Stomach smooth muscle (tissue), 2 donors: Measurements from ENCODE around the gene DAB2IP.

Experiments used
- H3K27ac ChIP-seq: one replicate; pipeline ENCODE4 v1.7.0; 2013; ENCODE audit warnings: mild to moderate bottlenecking, low read length, inconsistent platforms
- H3K27me3 ChIP-seq, 2 donors: one replicate each; pipeline ENCODE4 v1.7.0; 2013; ENCODE audit warnings: low read length in 2 of 2; ENCODE audit not compliant: insufficient read depth in 2 of 2, control insufficient read depth in 1 of 2
- H3K36me3 ChIP-seq, 2 donors: one replicate each; pipeline ENCODE4 v1.7.0; 2013; ENCODE audit warnings: low read length in 2 of 2; ENCODE audit not compliant: control insufficient read depth in 2 of 2, insufficient read depth in 2 of 2
- H3K4me1 ChIP-seq: one replicate; pipeline ENCODE4 v1.7.0; 2013; ENCODE audit warnings: low read length; ENCODE audit not compliant: control insufficient read depth, insufficient read depth
- H3K4me3 ChIP-seq, 2 donors: one replicate each; pipeline ENCODE4 v1.7.0; 2013; ENCODE audit warnings: low read length in 2 of 2
- H3K9ac ChIP-seq, 2 donors: one replicate each; pipeline ENCODE4 v1.7.0; 2013; ENCODE audit warnings: low read length in 2 of 2, mild to moderate bottlenecking in 1 of 2
- H3K9me3 ChIP-seq, 2 donors: one replicate each; pipeline ENCODE4 v1.7.0; 2013; ENCODE audit warnings: low read length in 2 of 2; ENCODE audit not compliant: control insufficient read depth in 2 of 2
- donor health status: healthy.
- donor health status: Pancreatic carcinoma.

Gene DAB2IP

DNA sequence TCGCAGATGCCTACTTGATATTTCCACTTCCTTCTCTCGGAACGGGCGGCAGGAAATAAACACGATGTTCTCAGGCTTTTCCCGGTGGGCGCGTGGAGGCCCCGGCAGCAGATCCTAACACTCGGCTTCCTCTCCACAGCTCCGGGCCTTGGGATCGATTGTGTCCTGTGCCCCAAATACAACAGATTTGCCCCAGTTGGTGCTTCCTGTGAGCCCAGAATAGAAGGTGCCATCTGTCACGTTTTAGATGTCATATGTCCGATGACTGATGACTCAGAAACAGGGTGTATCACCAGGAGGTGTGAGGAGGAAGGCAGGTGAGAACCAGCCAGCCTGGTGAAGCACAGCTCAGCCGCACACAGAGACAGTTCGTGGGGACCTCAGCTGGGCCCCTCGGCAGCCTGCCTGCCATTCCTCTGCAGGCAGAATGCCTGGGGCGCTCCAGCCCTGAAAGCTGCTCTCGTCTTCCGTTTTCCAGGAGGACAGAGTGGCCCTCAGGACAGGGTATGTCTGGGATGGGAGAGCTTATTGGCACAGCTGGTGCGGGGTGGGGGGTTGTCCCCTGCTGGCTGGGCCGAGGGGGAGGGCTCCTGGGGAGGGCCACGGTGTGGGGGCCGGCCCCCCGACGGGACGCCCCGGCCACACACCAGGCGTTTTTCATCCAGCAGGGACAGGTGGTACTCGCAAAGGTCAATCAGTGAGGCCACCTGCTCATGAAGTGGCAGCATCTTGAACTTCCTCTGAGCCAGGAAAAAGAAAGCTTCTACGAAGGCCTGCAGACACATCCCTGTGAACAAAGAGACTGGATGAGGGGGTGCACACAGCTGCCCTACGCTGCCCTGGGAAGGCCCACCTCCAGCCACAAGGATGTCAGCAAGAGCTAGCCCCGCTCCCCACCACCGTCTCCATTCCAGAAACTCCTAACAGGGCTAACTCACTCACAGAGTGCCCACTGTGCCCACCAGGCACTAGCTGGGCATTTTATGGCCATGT is 171.0 kb downstream of the DAB2IP start:
- H3K4me1 ChIP-seq = no peaks in the 10 kb centered on the region
- H3K9me3 ChIP-seq = no peaks in the 10 kb centered on the region
- H3K9ac ChIP-seq = no peak overlapping the region
- H3K36me3 ChIP-seq = peaks cover 0 to 7% of the 10 kb centered on the region in 2 donors
- no peak overlapping the region for H3K27ac ChIP-seq
- no peaks in the 10 kb centered on the region for H3K27me3 ChIP-seq
- no peak overlapping the region for H3K4me3 ChIP-seq

DNA sequence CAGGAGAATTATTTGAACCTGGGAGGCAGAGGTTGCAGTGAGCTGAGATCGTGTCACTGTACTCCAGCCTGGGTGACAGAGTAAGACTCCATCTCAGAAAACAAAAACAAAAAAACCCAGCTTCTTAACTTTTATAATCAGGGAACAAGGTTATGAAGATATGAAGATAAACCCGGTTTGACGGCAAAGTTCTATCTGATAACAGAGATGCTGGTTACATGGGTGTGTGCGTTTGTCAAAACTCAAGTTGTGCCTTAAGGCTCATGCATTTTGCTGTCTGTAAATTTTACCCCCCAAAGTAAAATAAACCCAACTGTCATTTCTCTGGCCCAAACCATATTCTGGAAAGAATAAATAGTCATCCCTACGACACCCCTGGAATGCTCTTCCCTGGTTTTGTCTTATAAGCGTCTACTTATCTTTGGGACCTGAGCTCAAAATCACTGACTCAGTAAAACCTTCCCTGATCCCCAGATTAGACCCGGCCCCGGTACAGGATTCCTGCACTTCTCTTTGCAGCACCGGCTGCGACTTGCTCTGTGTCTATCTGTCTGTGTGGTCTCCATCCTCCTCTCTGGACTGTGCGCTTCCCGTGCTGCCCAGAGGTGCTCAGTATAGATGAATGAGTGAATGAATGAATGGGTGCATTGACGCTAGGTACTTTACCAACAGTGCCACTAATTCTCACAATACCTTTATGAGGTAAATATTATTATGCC is 172.2 kb downstream of the DAB2IP start:
- Histone ChIP-seq H3K4me1 (no peaks in the 10 kb centered on the region), H3K9ac (no peak overlapping the region)

DNA sequence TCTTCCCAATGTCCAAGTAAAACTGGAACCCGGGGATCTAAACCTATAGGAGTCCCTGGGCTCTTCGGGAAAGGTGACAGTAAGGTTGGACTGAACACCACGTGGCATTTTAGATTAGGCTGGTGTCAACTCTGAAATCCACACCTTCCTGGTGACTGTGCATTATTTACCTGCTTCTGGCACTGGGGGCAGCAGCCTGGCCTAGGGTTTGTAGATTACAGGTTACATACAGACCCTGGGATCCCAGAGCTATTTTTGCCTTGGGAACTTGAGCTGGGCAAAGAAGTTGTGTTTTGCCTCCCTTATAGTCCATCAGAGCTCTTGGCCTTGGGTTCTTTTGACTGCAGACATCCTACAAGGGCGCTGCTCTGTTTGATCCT is 173.2 kb downstream of the DAB2IP start:
- H3K27ac ChIP-seq = no peak overlapping the region
- no peak overlapping the region for H3K4me3 ChIP-seq
- H3K4me1 ChIP-seq = no peaks in the 10 kb centered on the region
- H3K36me3 ChIP-seq = peaks cover 0 to 7% of the 10 kb centered on the region in 2 donors
- no peaks in the 10 kb centered on the region for H3K27me3 ChIP-seq
- no peaks in the 10 kb centered on the region for H3K9me3 ChIP-seq
- H3K9ac ChIP-seq = no peak overlapping the region

More for the DNA sequence above, 172.2 kb downstream of the DAB2IP start:
- Histone ChIP-seq H3K36me3 (peaks cover 0 to 7% of the 10 kb centered on the region in 2 donors), H3K27ac (no peak overlapping the region), H3K27me3 (no peaks in the 10 kb centered on the region), H3K9me3 (no peaks in the 10 kb centered on the region), H3K4me3 (no peak overlapping the region)

- Histone ChIP-seq H3K27ac (no peak overlapping the region), H3K36me3 (peaks cover 0 to 7% of the 10 kb centered on the region in 2 donors), H3K4me3 (no peak overlapping the region), H3K4me1 (no peaks in the 10 kb centered on the region), H3K9me3 (no peaks in the 10 kb centered on the region), H3K9ac (no peak overlapping the region), H3K27me3 (no peaks in the 10 kb centered on the region)
Observed at GRCh38 chr9:121825031-121825691, 173.7 kb downstream of the DAB2IP start.

GRCh38 chr9:121826711-121827110 is 175.3 kb downstream of the DAB2IP start:
- Histone ChIP-seq H3K36me3 (peaks cover 0 to 2% of the 10 kb centered on the region in 2 donors), H3K9me3 (no peaks in the 10 kb centered on the region), H3K4me1 (peaks cover 2% of the 10 kb centered on the region), H3K4me3 (no peak overlapping the region), H3K9ac (no peak overlapping the region), H3K27me3 (no peaks in the 10 kb centered on the region), H3K27ac (no peak overlapping the region)

GRCh38 chr9:121827251-121827967 is 176.0 kb downstream of the DAB2IP start:
- H3K9ac ChIP-seq = no peak overlapping the region
- no peaks in the 10 kb centered on the region for H3K36me3 ChIP-seq
- peaks cover 2% of the 10 kb centered on the region for H3K4me1 ChIP-seq
- H3K4me3 ChIP-seq = no peak overlapping the region
- H3K27me3 ChIP-seq = no peaks in the 10 kb centered on the region
- no peak overlapping the region for H3K27ac ChIP-seq
- no peaks in the 10 kb centered on the region for H3K9me3 ChIP-seq

DNA sequence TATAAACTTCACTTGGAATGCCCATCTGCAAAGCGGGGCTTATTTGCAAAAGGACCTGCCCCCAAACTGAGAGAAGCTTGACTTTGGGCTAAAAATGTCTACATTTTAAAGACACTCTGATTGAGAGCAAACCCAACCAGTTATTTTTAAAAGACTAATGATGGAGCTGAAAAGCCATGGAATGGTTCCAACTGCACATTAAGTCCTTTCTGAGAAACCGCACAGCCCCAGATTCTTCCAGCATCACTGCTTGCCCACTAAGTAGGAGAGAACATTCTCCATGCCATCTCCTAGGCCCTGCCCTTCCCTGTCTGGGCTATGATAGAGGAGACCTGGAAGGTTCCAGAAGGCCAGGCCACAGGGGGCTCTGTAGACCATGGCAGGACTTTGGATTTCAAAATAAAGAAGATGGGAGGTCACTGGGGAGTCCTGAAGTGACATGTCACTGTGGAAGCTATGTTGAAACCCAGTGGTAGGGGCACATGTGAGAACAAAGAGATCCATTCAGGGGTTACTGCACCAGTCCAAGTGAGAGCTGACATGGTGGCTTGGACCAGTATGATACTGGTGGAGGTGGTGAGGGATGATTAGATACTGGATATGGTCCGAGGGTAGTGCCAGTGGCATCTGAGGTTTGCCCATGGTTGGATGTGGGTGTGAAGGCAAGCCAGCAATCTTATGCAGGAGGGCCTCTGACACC is 179.2 kb downstream of the DAB2IP start:
- H3K9me3 ChIP-seq = no peaks in the 10 kb centered on the region
- H3K9ac ChIP-seq = no peak overlapping the region
- no peak overlapping the region for H3K4me3 ChIP-seq
- H3K36me3 ChIP-seq = no peaks in the 10 kb centered on the region
- peaks cover 2% of the 10 kb centered on the region for H3K4me1 ChIP-seq
- H3K27ac ChIP-seq = no peak overlapping the region
- H3K27me3 ChIP-seq = no peaks in the 10 kb centered on the region

- peaks cover 0 to 3% of the 10 kb centered on the region in 2 donors for H3K36me3 ChIP-seq
- no peaks in the 10 kb centered on the region for H3K9me3 ChIP-seq
- no peak overlapping the region for H3K4me3 ChIP-seq
- no peaks in the 10 kb centered on the region for H3K27me3 ChIP-seq
- H3K27ac ChIP-seq = no peak overlapping the region
- H3K9ac ChIP-seq = no peak overlapping the region
- H3K4me1 ChIP-seq = peaks cover 2% of the 10 kb centered on the region
Observed at GRCh38 chr9:121831869-121832268, 180.4 kb downstream of the DAB2IP start.

- no peak overlapping the region for H3K4me3 ChIP-seq
- H3K9me3 ChIP-seq = no peaks in the 10 kb centered on the region
- H3K36me3 ChIP-seq = peaks cover 0 to 3% of the 10 kb centered on the region in 2 donors
- H3K9ac ChIP-seq = no peak overlapping the region
- H3K27me3 ChIP-seq = no peaks in the 10 kb centered on the region
- no peak overlapping the region for H3K27ac ChIP-seq
- H3K4me1 ChIP-seq = peaks cover 2% of the 10 kb centered on the region
Observed at GRCh38 chr9:121833061-121833460, 181.6 kb downstream of the DAB2IP start.
